Stimulated activated CD8-positive, alpha-beta memory T cell treated with anti-CD3 and anti-CD28 coated beads, Interleukin-7, amount 100 ng/mL, for 48 hours (primary cell): ENCODE measurements around the gene GFI1B.
"Not testable (repeated sequence)": the region's sequence is repeated elsewhere in the genome, so short reads cannot be mapped to it uniquely, and the experiment has no call there.

ENCODE experiments used
- DNase-seq, 2 donors: peaks; one replicate each; pipeline ENCODE4 v3.0.0-alpha.2; 2020; ENCODE audit warnings: low read depth in 1 of 2; ENCODE audit errors: extremely low read depth in 1 of 2

Gene GFI1B

GRCh38 chr9:132967908-132968307 is 10.6 kb upstream of the GFI1B start:
- not testable (repeated sequence) for DNase-seq

GRCh38 chr9:132969783-132970182 is 8.7 kb upstream of the GFI1B start:
- DNase-seq, result no peak

- no peak for DNase-seq
These were observed 8.0 kb upstream of the GFI1B start for GRCh38 chr9:132970324-132971062.

- DNase-seq, result no peak
These were observed 5.3 kb upstream of the GFI1B start for GRCh38 chr9:132973166-132973565.

- DNase-seq, result no peak
These were observed 4.8 kb upstream of the GFI1B start for GRCh38 chr9:132973713-132974112.

- DNase-seq, result no peak
These were observed 2.5 kb upstream of the GFI1B start for GRCh38 chr9:132975961-132976360.

- DNase-seq, result no peak
These were observed 1.9 kb upstream of the GFI1B start for GRCh38 chr9:132976571-132976970.

- no peak for DNase-seq
These were observed 413 bp upstream of the GFI1B start for GRCh38 chr9:132978112-132978450.

GRCh38 chr9:132980157-132980556 is 1.7 kb downstream of the GFI1B start:
- no peak for DNase-seq

- no peak for DNase-seq
These were observed 4.0 kb downstream of the GFI1B start for GRCh38 chr9:132982458-132982857.

GRCh38 chr9:132983491-132984201 is 5.2 kb downstream of the GFI1B start:
- no peak for DNase-seq

GRCh38 chr9:132984202-132985070 is 5.9 kb downstream of the GFI1B start:
- no peak for DNase-seq

GRCh38 chr9:132985071-132985350 is 6.5 kb downstream of the GFI1B start:
- DNase-seq, result no peak

- DNase-seq, result no peak
These were observed 7.0 kb downstream of the GFI1B start for GRCh38 chr9:132985489-132985888.

GRCh38 chr9:132986114-132986513 is 7.6 kb downstream of the GFI1B start:
- no peak for DNase-seq

GRCh38 chr9:132986640-132987620 is 8.4 kb downstream of the GFI1B start:
- no peak for DNase-seq

GRCh38 chr9:132988244-132989013 is 9.9 kb downstream of the GFI1B start:
- DNase-seq, result no peak

- no peak for DNase-seq
These were observed 10.5 kb downstream of the GFI1B start for GRCh38 chr9:132989014-132989310.

GRCh38 chr9:132989414-132989996 is 11.0 kb downstream of the GFI1B start:
- DNase-seq, result no peak
